OCI-LY3 (cell line): ENCODE data around the gene HCRTR1.

ENCODE experiments used
- H2AFZ ChIP-seq: fragments of 200-600, 300-600 bp; shearing (Covaris generic); 2 replicates; pipeline ENCODE4 v1.6.0; 2014; ENCODE audit warnings: antibody characterized with exemption, low read depth, low read length
- H3K27ac ChIP-seq: fragments of 200-600, 300-600 bp; sonication (generic); 2 replicates; pipeline ENCODE4 v1.5.1; 2014; ENCODE audit warnings: mild to moderate bottlenecking, low read length, moderate library complexity, mixed read lengths
- H3K27me3 ChIP-seq: fragments of 200-600, 300-600 bp; sonication (generic); 2 replicates; pipeline ENCODE4 v1.6.1; 2014; ENCODE audit warnings: low read depth, low read length, mixed read lengths
- H3K36me3 ChIP-seq: fragments of 200-600, 300-600 bp; sonication (generic); replicated peaks from 2 replicates; pipeline ENCODE3; 2014; ENCODE audit warnings: low read depth, low read length, mixed read lengths
- H3K4me1 ChIP-seq: fragments of 300-600, 200-600 bp; sonication (generic); 2 replicates; pipeline ENCODE4 v1.6.1; 2014; ENCODE audit warnings: low read length, mixed read lengths
- H3K4me2 ChIP-seq: fragments of 200-600, 300-600 bp; sonication (generic); 2 replicates; pipeline ENCODE4 v1.6.1; 2014; ENCODE audit warnings: low read length, mixed read lengths
- H3K4me3 ChIP-seq: fragments of 300-600, 200-600 bp; sonication (generic); 2 replicates; pipeline ENCODE4 v1.5.1; 2014; ENCODE audit warnings: antibody characterized with exemption, mild to moderate bottlenecking, low read length, moderate library complexity
- H3K79me2 ChIP-seq: fragments of 300-600, 200-600 bp; shearing (Covaris generic); 2 replicates; pipeline ENCODE4 v1.6.1; 2014; ENCODE audit warnings: mild to moderate bottlenecking, low read length, mixed read lengths
- H3K9ac ChIP-seq: fragments of 300-600, 200-600 bp; shearing (Covaris generic); 2 replicates; pipeline ENCODE4 v1.6.0; 2014; ENCODE audit warnings: mild to moderate bottlenecking, low read length, moderate library complexity
- H3K9me3 ChIP-seq: fragments of 200-600, 300-600 bp; shearing (Covaris generic); 2 replicates; pipeline ENCODE4 v1.6.1; 2014; ENCODE audit warnings: low read length, mixed read lengths; ENCODE audit not compliant: insufficient read depth
- H4K20me1 ChIP-seq: fragments of 200-600, 300-600 bp; sonication (generic); 2 replicates; pipeline ENCODE4 v1.6.1; 2016; ENCODE audit warnings: low read length, mixed read lengths; ENCODE audit not compliant: insufficient read depth
- CTCF ChIP-seq: fragments of 200-600, 300-600 bp; sonication (generic); IDR thresholded peaks from 2 replicates; pipeline ENCODE4 v1.5.1; 2014; ENCODE audit warnings: antibody characterized with exemption, low read length, low read depth
- EZH2phosphoT487 ChIP-seq: fragments of 200-600 bp; shearing (Covaris generic); IDR thresholded peaks from 2 replicates; pipeline ENCODE4 v1.6.1; 2018; ENCODE audit warnings: antibody characterized with exemption, mixed run types, low read depth

HCRTR1 gene

GRCh38 chr1:31576743-31577455 lies 40.6 kb upstream of the HCRTR1 start:
- Histone ChIP-seq H4K20me1 (no peaks in the 10 kb centered on the region), H2AFZ (no peak overlapping the region), H3K4me1 (no peaks in the 10 kb centered on the region), H3K9ac (no peak overlapping the region), H3K9me3 (no peaks in the 10 kb centered on the region), H3K27me3 (no peaks in the 10 kb centered on the region), H3K36me3 (no peaks in the 10 kb centered on the region), H3K27ac (no peak overlapping the region), H3K4me3 (no peak overlapping the region), H3K79me2 (no peaks in the 10 kb centered on the region), H3K4me2 (no peak overlapping the region)
- TF ChIP-seq EZH2phosphoT487 (no peak), CTCF (no peak)

- H3K9me3 ChIP-seq: no peaks in the 10 kb centered on the region
Observed at GRCh38 chr1:31577515-31578192, 39.8 kb upstream of the HCRTR1 start.

GRCh38 chr1:31579374-31579773 lies 38.1 kb upstream of the HCRTR1 start:
- H3K79me2 ChIP-seq: no peaks in the 10 kb centered on the region
- H3K9me3 ChIP-seq: no peaks in the 10 kb centered on the region
- no peak overlapping the region for H3K27ac ChIP-seq
- H2AFZ ChIP-seq: no peak overlapping the region
- H3K4me2 ChIP-seq: no peak overlapping the region
- H3K4me3 ChIP-seq: no peak overlapping the region
- no peaks in the 10 kb centered on the region for H4K20me1 ChIP-seq
- no peak overlapping the region for H3K9ac ChIP-seq
- H3K4me1 ChIP-seq: no peaks in the 10 kb centered on the region
- no peaks in the 10 kb centered on the region for H3K36me3 ChIP-seq
- TF ChIP-seq CTCF (no peak), EZH2phosphoT487 (no peak)
- H3K27me3 ChIP-seq: no peaks in the 10 kb centered on the region

More at GRCh38 chr1:31577515-31578192, 39.8 kb upstream of the HCRTR1 start:
- no peak overlapping the region for H3K27ac ChIP-seq
- no peaks in the 10 kb centered on the region for H4K20me1 ChIP-seq
- TF ChIP-seq EZH2phosphoT487 (no peak), CTCF (no peak)
- no peaks in the 10 kb centered on the region for H3K79me2 ChIP-seq
- no peaks in the 10 kb centered on the region for H3K27me3 ChIP-seq
- no peak overlapping the region for H3K4me3 ChIP-seq
- no peak overlapping the region for H3K4me2 ChIP-seq
- no peak overlapping the region for H2AFZ ChIP-seq
- no peaks in the 10 kb centered on the region for H3K4me1 ChIP-seq
- H3K9ac ChIP-seq: no peak overlapping the region
- H3K36me3 ChIP-seq: no peaks in the 10 kb centered on the region

GRCh38 chr1:31580513-31580870 lies 37.0 kb upstream of the HCRTR1 start:
- Histone ChIP-seq H3K4me2 (no peak overlapping the region), H3K9me3 (no peaks in the 10 kb centered on the region), H3K9ac (no peak overlapping the region), H3K79me2 (no peaks in the 10 kb centered on the region), H3K27me3 (no peaks in the 10 kb centered on the region), H3K36me3 (no peaks in the 10 kb centered on the region), H4K20me1 (no peaks in the 10 kb centered on the region), H2AFZ (no peak overlapping the region), H3K27ac (no peak overlapping the region), H3K4me1 (no peaks in the 10 kb centered on the region), H3K4me3 (no peak overlapping the region)
- TF ChIP-seq CTCF: no peak
- no peak for TF ChIP-seq EZH2phosphoT487
